ENCODE results near the gene TAS2R1. TPM values are rescaled to one million over a fixed set of nuclear protein-coding genes. Genes with fewer than 3 reads are reported as not detected.

The TAS2R1 gene
- total and polyA plus RNA-seq, 10 donors = 0.17 TPM; not detected in 9

DNA sequence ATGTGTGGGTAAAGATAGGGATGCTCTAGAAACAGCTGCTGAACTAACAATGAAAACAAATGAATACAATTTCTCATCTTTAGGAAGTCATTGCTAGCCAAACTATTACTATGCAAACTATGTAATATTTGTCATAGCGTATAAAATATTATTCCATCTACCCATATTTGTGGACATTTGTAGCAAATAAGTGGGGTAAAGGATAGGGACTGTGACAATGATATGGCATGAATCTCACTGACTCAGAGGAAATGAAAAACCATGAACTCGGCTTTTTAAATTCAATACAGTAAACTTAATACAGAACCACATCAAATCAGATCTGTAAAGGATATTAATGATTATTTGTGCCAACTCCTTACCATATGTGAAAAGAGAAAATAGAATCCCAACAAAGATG lies 16.7 kb upstream of the TAS2R1 start:
- no peak for DNase-seq
- Histone ChIP-seq H3K36me3 (no peaks in the 10 kb centered on the region), H3K4me3 (no peak overlapping the region), H3K4me1 (no peaks in the 10 kb centered on the region), H3K27me3 (replicated peaks in 1 of 7) (no peaks in the 10 kb centered on the region), H3K9me3 (peaks cover 0 to 3% (median 0%) of the 10 kb centered on the region in 8 donors), H3K27ac (no peak overlapping the region)
- no peak for TF ChIP-seq CTCF (IDR thresholded peaks at IDR 0.05 in 8 of 11, conservative IDR thresholded peaks at IDR 0.05 in 3 of 11)
- TF ChIP-seq POLR2A (IDR thresholded peaks at IDR 0.05) = no peak
- no peak for TF ChIP-seq POLR2AphosphoS5 (IDR thresholded peaks at IDR 0.05)
- WGBS, 5 donors = 73 to 87% (median 85%) methylated on average over 2 of the region's 2 CpGs
- intact Hi-C loops (cut with DNase I; ENCODE audit: low total_unique reads) = no loop called here

DNA sequence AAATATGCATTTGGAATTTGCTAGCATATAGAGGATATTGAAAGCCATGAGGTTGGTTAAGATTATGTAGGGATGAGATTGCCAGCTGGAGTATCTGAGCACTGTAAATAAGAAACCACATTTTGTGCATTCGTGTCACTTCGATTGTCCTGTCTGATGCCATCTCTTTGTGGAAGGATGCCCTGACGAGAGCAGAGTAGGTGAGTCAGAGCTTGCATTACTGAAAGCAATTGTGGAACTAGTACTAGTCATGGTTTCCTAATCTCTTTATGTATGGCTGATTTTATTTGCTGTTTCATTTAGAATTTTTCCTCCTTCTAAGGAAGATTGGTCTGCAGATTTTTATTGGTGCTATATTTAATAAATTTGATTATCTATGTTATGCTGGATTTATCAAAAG lies 14.5 kb upstream of the TAS2R1 start:
- Histone ChIP-seq H3K4me1 (no peaks in the 10 kb centered on the region), H3K9me3 (peaks cover 0 to 5% (median 0%) of the 10 kb centered on the region in 8 donors), H3K4me3 (no peak overlapping the region), H3K36me3 (no peaks in the 10 kb centered on the region), H3K27ac (no peak overlapping the region), H3K27me3 (replicated peaks in 1 of 7) (no peaks in the 10 kb centered on the region)
- intact Hi-C loops (cut with DNase I; ENCODE audit: low total_unique reads) = no loop called here
- no peak for DNase-seq
- 77 to 95% (median 86%) methylated on average over 3 of the region's 3 CpGs for WGBS, 5 donors
- TF ChIP-seq POLR2AphosphoS5 (IDR thresholded peaks at IDR 0.05) = no peak
- TF ChIP-seq CTCF (IDR thresholded peaks at IDR 0.05 in 8 of 11, conservative IDR thresholded peaks at IDR 0.05 in 3 of 11) = no peak
- no peak for TF ChIP-seq POLR2A (IDR thresholded peaks at IDR 0.05)

DNA sequence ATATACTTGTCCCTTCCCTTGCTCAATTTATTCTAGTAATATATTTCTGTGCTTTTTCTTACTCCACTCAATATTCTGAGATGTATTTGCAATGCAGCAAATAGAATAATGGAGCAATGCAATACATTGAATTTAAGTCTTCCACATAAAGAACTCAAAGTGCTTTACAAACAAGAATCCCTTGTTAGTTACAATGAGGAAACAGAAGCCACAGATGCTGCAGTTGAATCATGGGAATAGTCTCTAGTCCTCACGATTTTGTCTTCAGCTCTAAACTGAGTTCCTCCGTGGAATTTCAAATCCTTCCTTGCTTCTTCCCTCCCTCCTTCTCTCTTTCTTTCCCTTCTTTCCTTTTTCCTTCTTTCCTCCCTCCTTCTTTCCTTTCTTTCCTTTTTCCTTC lies 12.5 kb upstream of the TAS2R1 start:
- H3K27me3 ChIP-seq (replicated peaks in 1 of 7) = no peaks in the 10 kb centered on the region
- H3K36me3 ChIP-seq = no peaks in the 10 kb centered on the region
- no peak for TF ChIP-seq POLR2A (IDR thresholded peaks at IDR 0.05)
- TF ChIP-seq POLR2AphosphoS5 (IDR thresholded peaks at IDR 0.05) = no peak
- no peak for TF ChIP-seq CTCF (IDR thresholded peaks at IDR 0.05 in 8 of 11, conservative IDR thresholded peaks at IDR 0.05 in 3 of 11)
- H3K4me1 ChIP-seq = no peaks in the 10 kb centered on the region
- H3K9me3 ChIP-seq = peaks cover 0 to 25% (median 17%) of the 10 kb centered on the region in 8 donors
- no peak overlapping the region for H3K4me3 ChIP-seq
- intact Hi-C loops (cut with DNase I; ENCODE audit: low total_unique reads) = no loop called here
- DNase-seq = no peak
- WGBS, 5 donors = 49 to 65% (median 52%) methylated on average over 2 of the region's 2 CpGs
- H3K27ac ChIP-seq = no peak overlapping the region

DNA sequence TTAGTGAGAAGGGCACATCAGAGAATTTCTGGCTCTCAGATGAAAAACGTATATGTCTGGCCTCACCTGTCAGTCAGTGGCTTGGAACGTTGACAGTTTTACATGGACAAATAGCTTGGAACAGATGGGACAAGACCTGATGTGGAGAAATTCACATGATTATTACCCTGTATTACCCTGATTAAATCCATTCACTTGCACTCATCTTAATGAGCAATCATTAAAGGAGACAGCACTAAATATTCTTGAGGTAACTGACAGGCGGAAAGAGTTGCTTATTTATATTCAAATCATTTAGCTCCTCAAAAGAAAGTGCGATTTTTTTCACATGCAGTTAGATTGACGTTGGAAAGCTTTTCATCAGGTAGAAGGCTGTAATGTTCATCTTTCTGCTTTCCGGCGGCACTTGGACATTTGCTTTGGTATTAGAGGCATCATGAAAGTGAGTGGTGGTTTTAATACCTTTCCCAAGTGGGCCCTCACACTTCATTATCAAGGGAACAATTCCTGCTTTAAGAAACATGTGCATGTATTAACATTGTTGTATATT lies 11.7 kb upstream of the TAS2R1 start:
- H3K4me3 ChIP-seq = no peak overlapping the region
- peaks cover 3 to 32% (median 25%) of the 10 kb centered on the region in 8 donors for H3K9me3 ChIP-seq
- intact Hi-C loops (cut with DNase I; ENCODE audit: low total_unique reads) = no loop called here
- no peak overlapping the region for H3K27ac ChIP-seq
- TF ChIP-seq POLR2AphosphoS5 (IDR thresholded peaks at IDR 0.05) (no peak), CTCF (IDR thresholded peaks at IDR 0.05 in 8 of 11, conservative IDR thresholded peaks at IDR 0.05 in 3 of 11) (no peak), POLR2A (IDR thresholded peaks at IDR 0.05) (no peak)
- no peaks in the 10 kb centered on the region for H3K4me1 ChIP-seq
- no peaks in the 10 kb centered on the region for H3K27me3 ChIP-seq (replicated peaks in 1 of 7)
- no peaks in the 10 kb centered on the region for H3K36me3 ChIP-seq
- 79 to 87% (median 80%) methylated on average over 7 of the region's 7 CpGs for WGBS, 5 donors
- no peak for DNase-seq
